Suprapubic skin (tissue), 4 donors: ENCODE measurements around the gene MAPK11. TPM values are rescaled to one million over a fixed set of nuclear protein-coding genes. Genes with fewer than 3 reads are reported as not detected.
A peak's percentile ranks its signal among the peaks of the same experiment; 100 is the strongest.

Experiments
- DNase-seq, 2 donors: peaks; one replicate each; pipeline ENCODE4 v3.0.0-alpha.2; 2019; ENCODE audit warnings: low spot score in 2 of 2
- H3K27ac ChIP-seq: fragments of 200-600 bp; sonication (generic); one replicate; pipeline ENCODE4 v1.5.1; 2019
- H3K27me3 ChIP-seq: fragments of 200-600 bp; sonication (generic); one replicate; pipeline ENCODE4 v1.5.1; 2019
- H3K36me3 ChIP-seq: fragments of 200-600 bp; sonication (generic); one replicate; pipeline ENCODE4 v1.5.1; 2019
- H3K4me1 ChIP-seq: fragments of 200-600 bp; sonication (generic); one replicate; pipeline ENCODE4 v1.5.1; 2019
- H3K4me3 ChIP-seq: fragments of 200-600 bp; sonication (generic); one replicate; pipeline ENCODE4 v1.5.1; 2019; ENCODE audit warnings: mild to moderate bottlenecking
- H3K9me3 ChIP-seq: fragments of 200-600 bp; sonication (generic); one replicate; pipeline ENCODE4 v1.5.1; 2019
- CTCF ChIP-seq, 2 donors: fragments of 200-600 bp in 1 of 2; fragments of 450-650 bp in 1 of 2; sonication (generic) in 1 of 2; IDR thresholded peaks; one replicate each; pipeline ENCODE4 v1.5.1; 2016 to 2019; ENCODE audit warnings: antibody characterized with exemption in 2 of 2, mild to moderate bottlenecking in 1 of 2, moderate library complexity in 1 of 2
- EP300 ChIP-seq: sonication (generic); formaldehyde crosslinking; IDR thresholded peaks from one replicate; pipeline ENCODE4 v1.6.1; 2017; ENCODE audit warnings: antibody characterized with exemption
- POLR2A ChIP-seq, 2 donors: fragments of 450-650 bp; IDR thresholded peaks; one replicate each; pipeline ENCODE4 v1.6.1; 2017; ENCODE audit warnings: antibody characterized with exemption in 2 of 2, mild to moderate bottlenecking in 2 of 2, moderate library complexity in 2 of 2
- POLR2AphosphoS5 ChIP-seq, 3 donors: sonication (generic); formaldehyde crosslinking; IDR thresholded peaks; one replicate each; pipeline ENCODE4 v1.6.1; 2017; ENCODE audit warnings: antibody characterized with exemption in 3 of 3
- WGBS: methylation state at CpG from one replicate; pipeline ENCODE4 v1.1.5; 2018; 5-methylcytosine and 5-hydroxymethylcytosine counted together
- total RNA-seq, 4 donors: library from RNA; depleted of rRNA; stranded (reverse); fragments of >200 nt; gene quantifications; one replicate each; pipeline ENCODE4 v1.1.0, GENCODE V29; 2016

MAPK11 gene
- total RNA-seq = 1 to 10 TPM; 3.8 to 5.8 (median 4.5) TPM

- 0% methylated on average over 2 of the region's 92 CpGs for WGBS
Observed at GRCh38 chr22:50269970-50270665, at the start of gene MAPK11. MAPK11 (minus strand) TSS chr22:50270380; CDS start chr22:50270292, 88 bp downstream.

GRCh38 chr22:50319503-50319951 is 49.3 kb upstream of the MAPK11 start:
- 87% methylated on average over 7 of the region's 15 CpGs for WGBS
- no peaks in the 10 kb centered on the region for H3K36me3 ChIP-seq
- no peaks in the 10 kb centered on the region for H3K27me3 ChIP-seq
- DNase-seq = no peak
- no peak overlapping the region for H3K4me3 ChIP-seq
- no peaks in the 10 kb centered on the region for H3K9me3 ChIP-seq
- TF ChIP-seq CTCF (IDR thresholded peaks at IDR 0.05) (no peak), POLR2A (IDR thresholded peaks at IDR 0.05) (no peak), POLR2AphosphoS5 (IDR thresholded peaks at IDR 0.05) (no peak), EP300 (no peak)
- no peak overlapping the region for H3K27ac ChIP-seq
- H3K4me1 ChIP-seq = peaks cover 6% of the 10 kb centered on the region

More at GRCh38 chr22:50269970-50270665, at the start of gene MAPK11:
- Histone ChIP-seq H3K4me3 (peak within 1 kb of the TSS; percentile 63), H3K27me3 (peaks cover 12% of the 10 kb centered on the region), H3K9me3 (no peaks in the 10 kb centered on the region), H3K27ac (peak within 1 kb of the TSS; percentile 29), H3K36me3 (peaks cover 4% of the 10 kb centered on the region), H3K4me1 (peaks cover 63% of the 10 kb centered on the region)
- TF ChIP-seq POLR2A (IDR thresholded peaks at IDR 0.05) (no peak), CTCF (IDR thresholded peaks at IDR 0.05) (no peak), EP300 (no peak), POLR2AphosphoS5 (IDR thresholded peaks at IDR 0.05) (no peak)
- DNase-seq = no peak

GRCh38 chr22:50318698-50319411 is 48.7 kb upstream of the MAPK11 start:
- Histone ChIP-seq H3K27me3 (no peaks in the 10 kb centered on the region), H3K36me3 (no peaks in the 10 kb centered on the region), H3K4me1 (peaks cover 10% of the 10 kb centered on the region), H3K27ac (no peak overlapping the region), H3K9me3 (no peaks in the 10 kb centered on the region), H3K4me3 (no peak overlapping the region)
- 82% methylated on average over 15 of the region's 21 CpGs for WGBS
- TF ChIP-seq EP300 = no peak
- TF ChIP-seq POLR2A (IDR thresholded peaks at IDR 0.05) = no peak
- no peak for TF ChIP-seq POLR2AphosphoS5 (IDR thresholded peaks at IDR 0.05)
- no peak for TF ChIP-seq CTCF (IDR thresholded peaks at IDR 0.05)
- DNase-seq = no peak

- WGBS = 90% methylated on average over 3 of the region's 7 CpGs
- Histone ChIP-seq H3K27me3 (no peaks in the 10 kb centered on the region), H3K36me3 (no peaks in the 10 kb centered on the region), H3K4me3 (no peak overlapping the region), H3K4me1 (peaks cover 10% of the 10 kb centered on the region), H3K9me3 (no peaks in the 10 kb centered on the region), H3K27ac (no peak overlapping the region)
- no peak for TF ChIP-seq POLR2A (IDR thresholded peaks at IDR 0.05)
- no peak for TF ChIP-seq POLR2AphosphoS5 (IDR thresholded peaks at IDR 0.05)
- TF ChIP-seq CTCF (IDR thresholded peaks at IDR 0.05) = no peak
- TF ChIP-seq EP300 = no peak
- no peak for DNase-seq
Observed at GRCh38 chr22:50318356-50318697, 48.1 kb upstream of the MAPK11 start.

- H3K4me1 ChIP-seq = peaks cover 10% of the 10 kb centered on the region
- no peak for TF ChIP-seq EP300
- no peak for TF ChIP-seq CTCF (IDR thresholded peaks at IDR 0.05)
- no peak for TF ChIP-seq POLR2A (IDR thresholded peaks at IDR 0.05)
- TF ChIP-seq POLR2AphosphoS5 (IDR thresholded peaks at IDR 0.05) = no peak
- DNase-seq = no peak
- no peaks in the 10 kb centered on the region for H3K9me3 ChIP-seq
- no peak overlapping the region for H3K4me3 ChIP-seq
- H3K27ac ChIP-seq = no peak overlapping the region
- WGBS = 94% methylated on average over 7 of the region's 7 CpGs
- H3K27me3 ChIP-seq = no peaks in the 10 kb centered on the region
- no peaks in the 10 kb centered on the region for H3K36me3 ChIP-seq
Observed at GRCh38 chr22:50317674-50318073, 47.5 kb upstream of the MAPK11 start.
